ENCODE measurements around the gene ITGB3BP. TPM values are rescaled to one million over a fixed set of nuclear protein-coding genes. Genes with fewer than 3 reads are reported as not detected.

ITGB3BP gene
- total and polyA plus RNA-seq, 2 of the 8 experiments (the other 6 are each of a cell fraction or from before 2014, with no cell fraction given) = 17.6 to 49.1 TPM

- TF ChIP-seq TAF7 (optimal IDR thresholded peaks at IDR 0.05; ENCODE audit: borderline replicate concordance, low read depth, low read length) (no peak), KDM4A (IDR thresholded peaks at IDR 0.05; ENCODE audit: low read depth, low read length, severe bottlenecking) (no peak)
Measured at GRCh38 chr1:63548877-63549276, 25.9 kb upstream of the ITGB3BP start (continued).

Data from H1 (cell line).